ENCODE data around the gene TSKU. TPM values are rescaled to one million over a fixed set of nuclear protein-coding genes. Genes with fewer than 3 reads are reported as not detected.

TSKU gene
- total RNA-seq, 1 donor from 2014 or later: 121 TPM

GRCh38 chr11:76761718-76762355, 21.3 kb upstream of the TSKU start:
- Histone ChIP-seq H3K4me1 (peaks cover 0 to 10% of the 10 kb centered on the region in 2 donors), H3K27me3 (no peaks in the 10 kb centered on the region), H3K4me3 (no peak overlapping the region), H3K9me3 (no peaks in the 10 kb centered on the region), H3K27ac (no peak overlapping the region), H3K36me3 (no peaks in the 10 kb centered on the region)
- intact Hi-C loops (cut with DNase I): no loop called here
- no peak for TF ChIP-seq CTCF (IDR thresholded peaks at IDR 0.05)
- DNase-seq (ENCODE audit: low spot score in 2 of 2): no peak

- no peaks in the 10 kb centered on the region for H3K9me3 ChIP-seq
- no peaks in the 10 kb centered on the region for H3K36me3 ChIP-seq
- no peaks in the 10 kb centered on the region for H3K27me3 ChIP-seq
- DNase-seq (ENCODE audit: low spot score in 2 of 2): no peak
- no peak for TF ChIP-seq CTCF (IDR thresholded peaks at IDR 0.05)
- no peak overlapping the region for H3K27ac ChIP-seq
- H3K4me1 ChIP-seq: peaks cover 0 to 10% of the 10 kb centered on the region in 2 donors
- no peak overlapping the region for H3K4me3 ChIP-seq
- intact Hi-C loops (cut with DNase I): no loop called here
Observed at GRCh38 chr11:76762356-76762752, 20.8 kb upstream of the TSKU start.

- Histone ChIP-seq H3K4me1 (peaks cover 0 to 13% of the 10 kb centered on the region in 2 donors), H3K27me3 (no peaks in the 10 kb centered on the region), H3K36me3 (no peaks in the 10 kb centered on the region), H3K9me3 (no peaks in the 10 kb centered on the region), H3K27ac (no peak overlapping the region), H3K4me3 (no peak overlapping the region)
- TF ChIP-seq CTCF (IDR thresholded peaks at IDR 0.05): no peak
- no peak for DNase-seq (ENCODE audit: low spot score in 2 of 2)
- intact Hi-C loops (cut with DNase I): no loop called here
Observed at GRCh38 chr11:76762867-76763572, 20.1 kb upstream of the TSKU start.

- intact Hi-C loops (cut with DNase I): no loop called here
- H3K4me3 ChIP-seq: no peak overlapping the region
- H3K9me3 ChIP-seq: no peaks in the 10 kb centered on the region
- H3K4me1 ChIP-seq: peaks cover 0 to 19% of the 10 kb centered on the region in 2 donors
- no peak for TF ChIP-seq CTCF (IDR thresholded peaks at IDR 0.05)
- no peaks in the 10 kb centered on the region for H3K36me3 ChIP-seq
- H3K27ac ChIP-seq: no peak overlapping the region
- H3K27me3 ChIP-seq: no peaks in the 10 kb centered on the region
- no peak for DNase-seq (ENCODE audit: low spot score in 2 of 2)
Observed at GRCh38 chr11:76763573-76764346, 19.4 kb upstream of the TSKU start.

GRCh38 chr11:76764941-76765665, 18.1 kb upstream of the TSKU start:
- peaks cover 0 to 23% of the 10 kb centered on the region in 2 donors for H3K4me1 ChIP-seq
- TF ChIP-seq CTCF (IDR thresholded peaks at IDR 0.05): no peak
- intact Hi-C loops (cut with DNase I): no loop called here
- no peak for DNase-seq (ENCODE audit: low spot score in 2 of 2)
- no peak overlapping the region for H3K27ac ChIP-seq
- H3K4me3 ChIP-seq: no peak overlapping the region
- no peaks in the 10 kb centered on the region for H3K36me3 ChIP-seq
- H3K27me3 ChIP-seq: no peaks in the 10 kb centered on the region
- H3K9me3 ChIP-seq: no peaks in the 10 kb centered on the region
